Mesenchymal stem cell (in vitro differentiated cells and primary cell): ENCODE results near the gene ZBTB16.

Experiments
- DNase-seq: peaks from one replicate; pipeline ENCODE4 v3.0.0-alpha.2; 2013
- H2AFZ ChIP-seq: one replicate; pipeline ENCODE4 v1.6.1; 2013; ENCODE audit warnings: low read depth, mild to moderate bottlenecking, control low read depth, inconsistent platforms, low read length, moderate library complexity
- H2AK5ac ChIP-seq: 2 replicates; pipeline ENCODE4 v1.6.1; 2013; ENCODE audit warnings: low read length, moderate library complexity, mild to moderate bottlenecking, inconsistent platforms; ENCODE audit not compliant: severe bottlenecking
- H2BK120ac ChIP-seq: one replicate; pipeline ENCODE4 v1.6.1; 2013; ENCODE audit warnings: low read depth, mild to moderate bottlenecking, inconsistent platforms, low read length, moderate library complexity
- H2BK12ac ChIP-seq, 2 experiments: one replicate each; pipeline ENCODE4 v1.6.1; 2013; ENCODE audit warnings: inconsistent platforms in 2 of 2, low read length in 2 of 2, mild to moderate bottlenecking in 2 of 2, moderate library complexity in 2 of 2, control low read depth in 1 of 2
- H2BK15ac ChIP-seq: one replicate; pipeline ENCODE4 v1.6.1; 2013; ENCODE audit warnings: mild to moderate bottlenecking, low read depth, inconsistent platforms; ENCODE audit not compliant: poor library complexity, severe bottlenecking
- H2BK5ac ChIP-seq: 2 replicates; pipeline ENCODE4 v1.6.1; 2013; ENCODE audit warnings: low read depth, mild to moderate bottlenecking, low read length, control low read depth, inconsistent platforms; ENCODE audit not compliant: poor library complexity, severe bottlenecking
- H3K14ac ChIP-seq, 2 experiments: one replicate each; pipeline ENCODE4 v1.6.1; 2013; ENCODE audit warnings: inconsistent platforms in 2 of 2, low read length in 2 of 2, control low read depth in 1 of 2, mild to moderate bottlenecking in 1 of 2, moderate library complexity in 1 of 2
- H3K18ac ChIP-seq, 2 experiments: one replicate each; pipeline ENCODE4 v1.6.1; 2013; ENCODE audit warnings: inconsistent platforms in 2 of 2, low read length in 2 of 2, control low read depth in 1 of 2, low read depth in 1 of 2, mild to moderate bottlenecking in 1 of 2
- H3K23ac ChIP-seq, 2 experiments: one replicate each; pipeline ENCODE4 v1.6.1; 2013; ENCODE audit warnings: inconsistent platforms in 2 of 2, low read length in 2 of 2, mild to moderate bottlenecking in 2 of 2, moderate library complexity in 2 of 2, control low read depth in 1 of 2
- H3K27ac ChIP-seq: 2 replicates; pipeline ENCODE4 v1.5.1; 2013; ENCODE audit warnings: mild to moderate bottlenecking, moderate library complexity, low read length, control low read depth, inconsistent platforms; ENCODE audit not compliant: poor library complexity, severe bottlenecking
- H3K27me3 ChIP-seq, 2 experiments: 2 replicates each; pipeline versions ENCODE4 v1.6.1 to v1.7.0; 2013; ENCODE audit warnings: low read length in 2 of 2, mild to moderate bottlenecking in 2 of 2, moderate library complexity in 2 of 2, control low read depth in 1 of 2, inconsistent platforms in 1 of 2; ENCODE audit not compliant: control insufficient read depth in 1 of 2, insufficient read depth in 1 of 2
- H3K36me3 ChIP-seq, 2 experiments: 2 replicates each; pipeline versions ENCODE4 v1.6.1 to v1.7.0; 2013; ENCODE audit warnings: low read length in 2 of 2, control low read depth in 1 of 2, inconsistent platforms in 1 of 2, low read depth in 1 of 2, mild to moderate bottlenecking in 1 of 2; ENCODE audit not compliant: insufficient read depth in 2 of 2, control insufficient read depth in 1 of 2
- H3K4ac ChIP-seq, 2 experiments: one replicate each; pipeline ENCODE4 v1.6.1; 2013; ENCODE audit warnings: inconsistent platforms in 2 of 2, low read length in 2 of 2, mild to moderate bottlenecking in 2 of 2, moderate library complexity in 2 of 2, control low read depth in 1 of 2, low read depth in 1 of 2
- H3K4me1 ChIP-seq: 2 replicates; pipeline ENCODE4 v1.6.1; 2013; ENCODE audit warnings: low read depth, low read length, control low read depth; ENCODE audit not compliant: control insufficient read depth, insufficient read depth
- H3K4me2 ChIP-seq: 2 replicates; pipeline ENCODE4 v1.6.1; 2013; ENCODE audit warnings: low read length, mild to moderate bottlenecking, inconsistent platforms; ENCODE audit not compliant: poor library complexity, severe bottlenecking
- H3K4me3 ChIP-seq, 2 experiments: 2 replicates each; pipeline versions ENCODE4 v1.5.1 to v1.7.0; 2013; ENCODE audit warnings: low read length in 2 of 2, mild to moderate bottlenecking in 2 of 2, control low read depth in 1 of 2, low read depth in 1 of 2; ENCODE audit not compliant: insufficient read depth in 1 of 2
- H3K79me1 ChIP-seq: replicated peaks from 2 replicates; pipeline ENCODE4 v1.6.1; 2013; ENCODE audit warnings: mild to moderate bottlenecking, control low read depth, low read length, inconsistent platforms; ENCODE audit not compliant: poor library complexity, severe bottlenecking
- H3K9ac ChIP-seq: 2 replicates; pipeline ENCODE4 v1.7.0; 2013; ENCODE audit warnings: mild to moderate bottlenecking, low read length, moderate library complexity
- H3K9me3 ChIP-seq: 2 replicates; pipeline ENCODE4 v1.7.0; 2013; ENCODE audit warnings: mild to moderate bottlenecking, low read length; ENCODE audit not compliant: control insufficient read depth
- H4K8ac ChIP-seq: one replicate; pipeline ENCODE4 v1.6.1; 2013; ENCODE audit warnings: inconsistent platforms, mild to moderate bottlenecking, low read length, moderate library complexity
- H4K91ac ChIP-seq: one replicate; pipeline ENCODE4 v1.6.1; 2013; ENCODE audit warnings: mild to moderate bottlenecking, low read length, inconsistent platforms
- WGBS: methylation state at CpG from one replicate; pipeline ENCODE4 v1.1.7; 2013; ENCODE audit warnings: mixed read lengths; 5-methylcytosine and 5-hydroxymethylcytosine counted together

ZBTB16 gene

DNA sequence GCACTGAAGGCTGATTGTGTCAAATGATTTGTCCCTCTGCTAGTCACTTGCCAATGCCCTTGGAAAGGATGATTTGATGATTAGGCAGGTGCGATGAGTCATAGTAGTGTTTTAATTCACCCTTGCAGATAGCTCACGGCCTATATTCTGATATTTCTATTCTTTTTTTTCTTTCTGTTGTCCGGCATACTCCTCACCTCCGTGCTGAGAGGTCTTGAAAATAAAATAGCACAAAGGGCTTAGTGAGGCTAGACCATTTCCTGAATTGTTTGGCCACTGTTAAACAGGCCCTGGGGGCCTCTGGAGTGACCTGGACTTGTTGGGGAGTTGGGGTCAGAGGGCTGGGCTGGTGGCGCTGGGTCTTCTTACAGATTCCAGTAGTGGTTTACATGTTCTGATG, 99.8 kb downstream of the ZBTB16 start:
- no peak overlapping the region for H3K14ac ChIP-seq
- H3K4me3 ChIP-seq, result no peak overlapping the region
- no peaks in the 10 kb centered on the region for H3K9me3 ChIP-seq
- H3K36me3 ChIP-seq, result no peaks in the 10 kb centered on the region
- H3K79me1 ChIP-seq, result no peaks in the 10 kb centered on the region
- H3K4me1 ChIP-seq, result peaks cover 15% of the 10 kb centered on the region
- H2BK120ac ChIP-seq, result peak overlapping the region; percentile 97
- 47% methylated on average over 3 of the region's 5 CpGs for WGBS
- no peak overlapping the region for H3K4me2 ChIP-seq
- no peak overlapping the region for H3K23ac ChIP-seq
- H3K9ac ChIP-seq, result peak overlapping the region; percentile 6
- peak overlapping the region; percentile 73 for H4K8ac ChIP-seq
- peak overlapping the region; percentile 72 to 95 for H3K4ac ChIP-seq
- peaks cover 67 to 80% of the 10 kb centered on the region in 2 experiments for H3K27me3 ChIP-seq
- H2BK12ac ChIP-seq, result peak overlapping the region; percentile 61 to 75
- DNase-seq, result peak; percentile 12
- no peak overlapping the region for H3K27ac ChIP-seq
- H2AFZ ChIP-seq, result no peak overlapping the region
- H3K18ac ChIP-seq, result peak overlapping the region; percentile 79 to 94
- no peak overlapping the region for H2AK5ac ChIP-seq
- peak overlapping the region; percentile 80 for H2BK15ac ChIP-seq
- H2BK5ac ChIP-seq, result no peak overlapping the region
- H4K91ac ChIP-seq, result peak overlapping the region; percentile 92

- H3K14ac ChIP-seq, result no peak overlapping the region
- H3K18ac ChIP-seq, result peak overlapping the region; percentile 83 to 94
- H3K9ac ChIP-seq, result peak overlapping the region; percentile 78
- 26% methylated on average over 13 of the region's 18 CpGs for WGBS
- no peak overlapping the region for H4K91ac ChIP-seq
- H3K9me3 ChIP-seq, result no peaks in the 10 kb centered on the region
- DNase-seq, result peak; percentile 96
- H3K4me3 ChIP-seq, result peak overlapping the region in 1 of 2 experiments; percentile 63
- peaks cover 71 to 82% of the 10 kb centered on the region in 2 experiments for H3K27me3 ChIP-seq
- H3K4me1 ChIP-seq, result peaks cover 15% of the 10 kb centered on the region
- no peak overlapping the region for H3K27ac ChIP-seq
- H3K23ac ChIP-seq, result no peak overlapping the region
- peak overlapping the region; percentile 75 to 76 for H2BK12ac ChIP-seq
- H2BK5ac ChIP-seq, result no peak overlapping the region
- no peak overlapping the region for H2AFZ ChIP-seq
- H3K4ac ChIP-seq, result peak overlapping the region; percentile 72 to 95
- no peaks in the 10 kb centered on the region for H3K36me3 ChIP-seq
- no peaks in the 10 kb centered on the region for H3K79me1 ChIP-seq
- H2BK15ac ChIP-seq, result peak overlapping the region; percentile 54
- H2BK120ac ChIP-seq, result peak overlapping the region; percentile 97
- peak overlapping the region; percentile 23 for H3K4me2 ChIP-seq
- no peak overlapping the region for H2AK5ac ChIP-seq
- peak overlapping the region; percentile 52 for H4K8ac ChIP-seq
These were observed 100.5 kb downstream of the ZBTB16 start for GRCh38 chr11:114159802-114160632.

DNA sequence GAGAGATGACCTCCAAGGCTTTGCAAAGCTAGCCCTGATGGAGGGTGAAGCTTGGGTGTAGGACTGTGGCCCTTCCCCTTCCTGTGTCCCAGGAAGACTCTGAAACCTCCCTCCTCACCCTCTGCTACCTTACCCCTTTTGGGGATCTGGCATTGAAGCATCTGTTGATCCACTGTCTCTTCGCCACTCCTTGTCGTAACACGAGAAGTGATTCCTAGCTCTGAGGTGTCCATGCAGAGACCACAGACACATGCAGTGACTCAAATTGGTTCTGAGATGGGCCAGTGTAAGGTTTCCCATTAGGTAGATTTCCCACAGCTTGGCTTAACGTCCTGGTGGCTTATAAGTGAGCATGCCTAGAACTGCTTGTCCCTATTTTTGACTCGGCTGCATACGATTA, 101.4 kb downstream of the ZBTB16 start:
- no peaks in the 10 kb centered on the region for H3K36me3 ChIP-seq
- 89% methylated on average over 6 of the region's 6 CpGs for WGBS
- peak overlapping the region; percentile 91 to 100 for H2BK12ac ChIP-seq
- peak; percentile 44 for DNase-seq
- H3K4me3 ChIP-seq, result no peak overlapping the region
- H3K4me2 ChIP-seq, result no peak overlapping the region
- H3K27me3 ChIP-seq, result peaks cover 71 to 82% of the 10 kb centered on the region in 2 experiments
- peak overlapping the region in 1 of 2 experiments; percentile 1 for H3K23ac ChIP-seq
- peak overlapping the region; percentile 89 for H4K8ac ChIP-seq
- peak overlapping the region in 1 of 2 experiments; percentile 22 for H3K14ac ChIP-seq
- no peak overlapping the region for H3K27ac ChIP-seq
- no peak overlapping the region for H2AFZ ChIP-seq
- H4K91ac ChIP-seq, result peak overlapping the region; percentile 96
- H3K9ac ChIP-seq, result peak overlapping the region; percentile 78
- peak overlapping the region; percentile 85 to 87 for H3K18ac ChIP-seq
- H3K4ac ChIP-seq, result peak overlapping the region; percentile 82 to 88
- no peaks in the 10 kb centered on the region for H3K9me3 ChIP-seq
- H2AK5ac ChIP-seq, result no peak overlapping the region
- H2BK5ac ChIP-seq, result no peak overlapping the region
- H2BK15ac ChIP-seq, result peak overlapping the region; percentile 88
- H2BK120ac ChIP-seq, result peak overlapping the region; percentile 65
- peaks cover 16% of the 10 kb centered on the region for H3K4me1 ChIP-seq
- H3K79me1 ChIP-seq, result no peaks in the 10 kb centered on the region

DNA sequence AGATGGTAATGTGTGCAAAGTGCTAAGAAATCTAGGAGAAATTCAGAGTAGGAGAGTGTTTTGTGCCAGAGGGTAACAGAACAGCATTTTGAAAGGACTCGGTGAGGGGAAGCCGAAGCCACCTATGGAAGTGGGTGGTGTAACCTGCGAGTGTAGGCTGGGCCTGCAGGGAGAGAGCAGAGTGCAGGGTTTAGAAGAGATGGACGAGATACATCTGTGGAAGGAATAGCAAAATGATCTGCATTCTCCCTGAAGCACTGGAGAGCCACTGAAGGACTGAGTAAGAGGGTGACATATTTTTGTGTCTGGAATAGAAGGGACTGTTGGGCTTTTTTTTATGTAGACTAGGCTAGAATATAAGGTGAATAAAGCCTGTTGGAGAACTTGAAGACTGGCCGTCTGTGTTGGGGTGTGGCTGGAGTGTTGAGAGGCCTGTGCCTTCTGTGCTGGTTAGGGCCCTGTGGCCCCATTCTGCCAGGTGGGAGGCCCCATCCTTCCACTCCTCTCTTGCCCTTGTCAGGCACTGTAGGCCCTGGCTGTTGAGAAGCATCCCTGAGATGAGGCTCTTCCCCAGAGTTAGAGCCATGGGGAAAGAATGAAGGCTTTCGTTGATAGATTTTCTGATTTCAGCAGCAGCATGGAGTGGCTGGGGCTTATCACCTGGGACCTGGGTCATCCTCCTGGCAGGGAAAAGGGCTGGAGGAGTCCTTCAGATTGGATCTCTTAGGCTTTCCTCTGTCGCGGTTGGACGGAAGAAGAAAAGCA, 102.2 kb downstream of the ZBTB16 start:
- WGBS, result 90% methylated on average over 9 of the region's 9 CpGs

More for the DNA sequence above, 102.2 kb downstream of the ZBTB16 start:
- H3K4ac ChIP-seq, result peak overlapping the region; percentile 82 to 84
- peak overlapping the region; percentile 95 for H4K8ac ChIP-seq
- no peak overlapping the region for H2AK5ac ChIP-seq
- peak overlapping the region; percentile 99 for H2BK15ac ChIP-seq
- no peak overlapping the region for H2BK5ac ChIP-seq
- H3K9ac ChIP-seq, result no peak overlapping the region
- no peak overlapping the region for H3K23ac ChIP-seq
- H3K36me3 ChIP-seq, result no peaks in the 10 kb centered on the region
- peaks cover 17% of the 10 kb centered on the region for H3K4me1 ChIP-seq
- peak overlapping the region; percentile 87 to 93 for H3K18ac ChIP-seq
- H3K4me3 ChIP-seq, result no peak overlapping the region
- no peak overlapping the region for H3K27ac ChIP-seq
- peaks cover 71 to 78% of the 10 kb centered on the region in 2 experiments for H3K27me3 ChIP-seq
- H2AFZ ChIP-seq, result no peak overlapping the region
- no peaks in the 10 kb centered on the region for H3K79me1 ChIP-seq
- H2BK12ac ChIP-seq, result peak overlapping the region; percentile 91 to 100
- H3K4me2 ChIP-seq, result no peak overlapping the region
- peak overlapping the region in 1 of 2 experiments; percentile 44 for H3K14ac ChIP-seq
- H3K9me3 ChIP-seq, result no peaks in the 10 kb centered on the region
- H4K91ac ChIP-seq, result peak overlapping the region; percentile 96
- no peak for DNase-seq
- peak overlapping the region; percentile 69 for H2BK120ac ChIP-seq
